GM08714 (cell line): Measurements from ENCODE around the gene TMA7.

Experiments
- H3K4me3 ChIP-seq: fragments of 200-500 bp; sonication (Bioruptor generic); 2 replicates; pipeline ENCODE4 v1.5.1; 2014; ENCODE audit warnings: mild to moderate bottlenecking, low read length, inconsistent platforms
- ZNF274 ChIP-seq: IDR thresholded peaks from 2 replicates; pipeline ENCODE4 v1.6.1; 2012; ENCODE audit warnings: mild to moderate bottlenecking, low read depth, low read length

TMA7 gene

DNA sequence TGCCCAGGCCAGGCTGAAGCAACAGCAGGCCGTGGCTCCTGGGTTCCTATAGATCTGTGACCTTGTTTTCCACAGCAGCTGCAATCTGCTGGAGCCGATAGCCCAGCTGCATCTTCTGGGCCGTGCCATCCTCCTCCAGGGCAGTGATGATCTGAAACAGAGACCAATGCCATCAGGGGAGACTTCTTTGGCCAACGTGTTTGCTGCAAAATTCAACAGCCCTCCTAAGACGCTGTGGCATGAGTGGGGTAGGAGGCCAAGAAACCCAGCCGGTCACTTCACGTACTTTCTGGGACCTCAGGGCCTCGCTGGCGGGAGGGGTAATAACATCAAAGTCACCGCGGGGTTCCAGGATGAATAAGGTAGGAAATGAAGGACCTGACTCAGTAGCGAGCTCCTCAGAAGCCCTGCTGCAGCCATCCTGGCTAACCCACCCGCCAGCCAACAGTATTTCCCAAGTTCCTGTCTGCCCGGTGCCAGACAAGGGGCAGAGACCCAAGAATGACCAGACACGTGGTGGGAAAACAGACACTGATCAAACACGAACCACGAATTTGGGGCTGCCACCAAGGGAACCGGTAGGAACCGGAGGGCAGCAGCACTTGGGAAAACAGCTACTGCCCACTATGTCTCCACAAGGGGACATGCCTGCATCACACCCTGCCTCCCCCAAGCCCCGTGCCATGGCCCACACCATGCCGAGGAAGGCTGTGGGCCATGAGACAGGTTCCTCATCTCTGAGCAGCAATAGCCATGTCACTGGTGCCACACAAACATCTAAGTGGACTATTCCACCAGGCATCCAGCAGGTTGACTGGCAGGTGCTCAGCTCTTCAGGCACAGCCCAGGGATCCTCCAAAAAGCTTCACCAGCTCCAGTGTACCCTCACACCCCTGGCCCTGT lies 35.4 kb upstream of the TMA7 start:
- TF ChIP-seq ZNF274: no peak
- no peak overlapping the region for H3K4me3 ChIP-seq

DNA sequence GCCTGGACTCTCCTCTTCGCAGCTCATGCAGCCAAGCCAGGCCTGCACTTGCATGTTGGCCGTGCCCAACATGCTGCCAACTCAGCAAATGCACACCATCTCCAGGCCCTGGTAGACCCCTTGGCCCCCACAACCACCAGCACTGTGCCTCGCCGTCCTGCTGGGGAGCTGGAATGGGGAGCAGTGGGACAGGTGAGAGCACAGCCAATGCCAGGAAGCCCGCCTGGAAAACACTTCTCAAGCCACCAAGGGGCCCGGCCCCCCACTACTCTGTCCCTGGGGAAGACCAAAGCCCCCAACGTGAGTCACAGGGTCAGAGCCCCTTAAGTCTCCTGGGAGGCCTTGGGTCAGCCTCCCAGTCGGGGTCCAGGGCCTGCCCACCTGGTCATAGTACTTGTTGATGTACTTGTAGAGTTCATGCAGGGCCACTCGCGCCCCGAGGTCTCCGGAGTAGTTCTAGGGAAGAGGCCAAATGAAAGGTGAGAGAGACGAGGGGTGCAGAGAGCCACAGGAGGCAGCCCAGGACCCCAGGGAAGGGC lies 34.6 kb upstream of the TMA7 start:
- no peak for TF ChIP-seq ZNF274
- no peak overlapping the region for H3K4me3 ChIP-seq

DNA sequence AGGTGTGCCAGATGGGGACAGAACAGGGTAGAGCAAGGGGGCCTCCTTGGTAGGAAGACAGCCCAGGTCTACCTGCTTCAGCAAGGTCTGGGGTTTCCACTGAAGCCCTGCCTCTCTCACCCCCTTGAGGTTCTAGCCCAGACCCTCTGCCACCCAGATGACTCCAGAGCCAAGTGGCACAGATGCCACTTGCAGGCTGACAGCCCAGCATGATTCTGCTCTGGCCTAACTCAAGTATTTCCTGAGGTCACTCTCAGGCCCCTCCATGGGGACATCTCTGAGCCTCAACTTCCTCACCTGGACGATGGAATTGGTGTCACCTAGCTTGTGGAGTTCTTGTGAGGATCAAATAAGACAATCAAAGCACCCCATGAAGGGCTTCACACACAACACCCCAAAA lies 34.1 kb upstream of the TMA7 start:
- TF ChIP-seq ZNF274: no peak
- H3K4me3 ChIP-seq: no peak overlapping the region

DNA sequence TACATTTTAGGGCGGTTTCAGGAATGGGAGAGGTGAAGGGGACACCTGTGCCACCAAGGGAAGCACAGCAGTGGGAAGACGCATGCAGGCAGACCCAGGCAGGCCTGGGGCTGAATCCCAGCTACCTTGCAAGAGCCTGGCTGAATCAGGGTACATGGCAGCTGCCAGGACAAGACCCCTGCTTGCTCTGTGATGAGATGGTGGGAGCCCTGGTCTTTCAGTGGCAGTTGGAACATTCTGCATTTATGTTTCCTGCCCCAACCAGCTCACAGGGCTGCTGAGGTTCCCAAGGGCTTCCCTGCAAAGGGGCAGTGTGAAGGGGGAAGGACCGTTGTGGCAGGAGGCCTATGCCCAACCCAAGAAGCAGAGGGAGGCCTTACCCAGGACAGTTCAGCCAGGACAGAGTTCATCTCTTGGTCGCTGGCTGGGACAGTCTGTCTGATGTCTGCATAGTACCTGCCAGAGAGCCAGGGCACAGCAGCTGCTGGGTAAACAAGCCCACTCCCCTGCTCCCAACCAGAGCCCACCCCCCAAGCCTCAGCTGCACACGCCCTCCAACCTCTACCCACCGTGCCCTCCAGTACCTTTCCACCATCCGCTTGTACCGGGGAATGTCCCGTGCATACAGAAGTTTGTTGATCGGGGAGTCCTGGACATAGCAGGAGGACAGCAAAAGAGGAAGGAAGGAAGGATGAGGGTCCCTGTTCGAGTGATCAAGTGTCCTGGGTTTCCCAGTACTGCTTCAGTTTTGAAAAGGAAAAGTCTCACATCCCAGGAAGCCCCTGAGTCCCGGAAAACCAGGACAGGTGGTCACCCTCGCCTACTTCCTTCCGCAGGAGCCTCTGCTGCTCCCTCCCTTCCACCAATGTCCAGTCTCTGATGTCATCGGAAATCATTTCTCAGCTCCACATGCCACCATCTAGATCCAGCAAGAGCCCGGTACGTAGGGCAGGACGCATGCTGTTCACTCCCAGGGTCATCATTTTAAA lies 33.3 kb upstream of the TMA7 start:
- H3K4me3 ChIP-seq: no peak overlapping the region
- TF ChIP-seq ZNF274: no peak

DNA sequence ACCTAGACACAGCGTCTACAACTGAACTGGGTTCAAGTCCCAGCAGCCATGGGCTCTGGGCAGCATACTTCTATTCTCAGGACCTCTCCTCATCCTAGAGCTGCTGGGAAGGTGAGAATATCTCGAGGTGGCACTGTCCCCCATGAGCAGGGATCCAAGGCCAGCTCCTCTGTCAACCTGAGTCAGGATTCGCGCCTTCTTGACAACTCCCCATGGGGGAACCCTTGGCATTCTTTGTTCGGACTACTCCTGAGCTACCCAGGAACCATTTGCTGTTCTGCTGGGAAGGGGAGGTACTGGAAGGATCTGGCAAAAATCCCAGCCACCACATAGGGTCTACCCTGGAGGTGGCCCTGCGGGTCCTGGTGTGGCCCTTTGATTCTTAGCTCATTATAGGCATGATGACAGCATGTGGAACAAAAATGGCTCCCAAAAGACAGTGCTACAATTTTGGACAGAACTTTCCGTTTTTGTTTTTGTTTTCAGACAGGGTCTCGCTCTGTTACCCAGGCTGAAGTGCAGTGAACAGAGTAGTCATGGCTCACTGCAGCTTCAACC lies 32.4 kb upstream of the TMA7 start:
- TF ChIP-seq ZNF274: no peak
- H3K4me3 ChIP-seq: no peak overlapping the region

DNA sequence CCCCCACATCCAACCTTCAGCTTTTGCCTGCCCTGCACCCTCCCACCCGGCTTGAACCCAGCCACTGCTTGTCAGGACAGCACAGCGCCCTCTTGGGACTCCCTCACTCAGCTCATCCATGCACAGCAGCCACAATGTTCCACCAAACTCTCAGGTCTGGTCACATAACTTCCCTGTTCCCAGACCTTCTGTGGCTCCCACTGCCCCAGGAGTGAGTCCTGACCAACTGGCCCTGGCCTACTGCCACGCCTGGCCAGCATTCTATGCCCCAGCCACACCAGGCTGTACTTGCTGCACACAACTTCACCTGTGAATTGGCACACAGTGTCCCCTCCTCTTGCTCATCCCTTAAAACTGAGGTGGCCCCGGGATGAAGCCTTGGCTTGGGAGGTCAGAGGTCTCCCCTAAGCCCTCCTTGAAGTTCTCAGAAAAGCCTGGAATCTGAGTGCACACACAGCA lies 31.2 kb upstream of the TMA7 start:
- TF ChIP-seq ZNF274: no peak
- no peak overlapping the region for H3K4me3 ChIP-seq

DNA sequence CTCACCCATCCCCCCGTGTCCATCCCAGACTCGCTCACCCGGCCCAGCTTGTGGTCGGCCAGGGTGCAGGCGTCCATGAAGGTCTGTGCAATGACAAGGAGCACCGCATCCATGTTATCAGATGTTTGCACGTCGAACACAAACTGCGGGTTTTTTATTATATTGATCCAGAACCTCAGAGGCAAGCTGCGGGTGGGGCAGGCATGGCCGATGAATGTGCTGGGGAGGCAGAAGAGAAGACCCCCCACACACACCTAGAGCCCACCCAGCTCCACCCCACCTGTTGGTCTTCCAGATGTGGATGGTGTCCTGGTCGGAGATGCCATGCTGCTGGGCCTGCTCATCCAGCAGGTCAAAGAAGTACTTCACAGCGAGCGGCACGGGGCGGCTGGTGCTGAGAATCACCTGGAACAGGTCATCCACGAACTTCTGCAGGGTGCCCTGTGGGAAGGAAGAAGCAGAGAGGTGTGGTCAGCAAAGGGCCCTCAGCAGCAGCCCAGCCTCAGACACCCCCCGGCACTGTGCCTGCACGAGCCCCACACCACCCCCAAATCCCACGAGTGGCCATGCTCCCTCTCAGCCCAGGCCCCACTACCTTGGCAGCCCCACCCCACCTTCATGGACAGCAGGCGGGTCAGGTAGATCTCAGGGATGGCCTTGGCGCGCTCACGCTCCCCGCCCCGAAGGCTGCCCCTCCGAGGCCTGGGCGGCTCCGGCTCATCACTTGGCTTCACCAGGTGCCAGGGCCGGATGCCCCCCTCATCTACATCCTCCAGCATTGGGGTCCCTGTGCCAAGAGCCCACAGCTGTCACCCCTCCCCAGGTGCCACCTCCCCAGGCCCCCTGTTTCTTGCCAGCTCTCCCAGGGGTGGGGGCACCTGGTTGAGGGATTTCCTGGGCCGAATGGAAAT lies 30.5 kb upstream of the TMA7 start:
- no peak for TF ChIP-seq ZNF274
- no peak overlapping the region for H3K4me3 ChIP-seq

DNA sequence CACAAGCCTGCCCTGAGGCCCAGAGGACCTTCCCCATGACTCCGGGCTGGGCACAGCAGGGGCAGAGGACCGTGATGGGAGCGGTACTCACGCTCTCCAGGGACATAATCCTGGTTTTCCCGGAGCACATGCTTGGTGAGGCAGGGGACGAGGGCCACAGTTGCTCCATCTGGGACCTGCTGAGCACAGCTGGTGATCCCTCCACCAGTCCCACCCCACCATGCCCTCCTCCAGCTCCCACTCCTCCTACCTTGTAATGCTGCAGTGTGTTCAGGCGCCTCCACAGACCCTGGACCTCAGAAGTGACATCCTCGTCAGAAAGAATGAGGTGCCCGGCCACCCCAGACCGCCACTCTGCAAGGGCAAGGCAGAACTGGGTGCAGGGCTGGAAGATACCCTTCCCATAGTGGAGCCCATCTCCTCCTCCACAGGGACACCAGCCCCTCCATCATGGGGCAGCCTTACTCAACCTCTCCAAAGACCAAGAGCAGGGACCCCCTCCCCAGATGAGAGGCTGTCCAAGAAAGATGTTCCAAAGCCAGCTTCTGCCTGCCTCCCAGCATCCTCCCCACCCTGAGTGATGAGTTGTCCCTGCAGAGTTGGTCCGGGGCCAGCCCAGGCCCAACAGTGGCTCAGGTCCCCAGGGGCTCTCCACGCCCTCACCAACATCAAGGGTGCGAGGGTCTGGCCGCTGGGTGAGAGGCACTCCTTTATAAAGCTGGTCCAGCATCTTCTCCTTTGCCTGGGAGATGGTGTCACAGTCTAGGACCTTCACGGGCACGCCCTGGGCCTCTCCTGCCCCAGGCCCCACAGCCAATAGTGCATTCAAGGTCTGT lies 29.6 kb upstream of the TMA7 start:
- H3K4me3 ChIP-seq: no peak overlapping the region
- no peak for TF ChIP-seq ZNF274

DNA sequence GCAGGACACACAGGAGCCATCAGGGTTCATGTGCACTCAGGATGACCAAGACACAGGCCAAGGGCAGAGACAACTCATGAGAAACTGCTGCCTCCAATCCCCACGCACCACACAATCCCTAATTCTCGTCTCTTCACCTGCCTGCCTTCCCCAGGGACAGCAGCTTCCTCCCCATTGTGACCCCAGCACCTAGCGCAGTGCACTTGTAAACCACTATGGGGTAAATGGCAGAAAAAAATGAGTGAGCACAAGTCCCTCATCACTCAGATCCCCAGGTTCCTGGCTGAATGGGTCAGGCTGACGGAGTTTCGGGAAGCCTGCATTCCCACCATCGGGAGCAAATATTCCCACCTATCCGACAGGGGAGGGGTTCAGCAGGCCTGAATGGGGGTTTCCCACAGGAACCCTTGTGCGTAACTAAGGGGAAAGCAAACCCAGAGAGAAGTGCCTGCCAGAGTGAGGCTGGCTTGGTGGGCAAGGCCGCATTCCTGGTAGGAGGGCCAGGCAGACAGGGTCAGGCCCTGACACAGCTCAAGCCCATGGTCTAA lies 28.9 kb upstream of the TMA7 start:
- TF ChIP-seq ZNF274: no peak
- H3K4me3 ChIP-seq: no peak overlapping the region

DNA sequence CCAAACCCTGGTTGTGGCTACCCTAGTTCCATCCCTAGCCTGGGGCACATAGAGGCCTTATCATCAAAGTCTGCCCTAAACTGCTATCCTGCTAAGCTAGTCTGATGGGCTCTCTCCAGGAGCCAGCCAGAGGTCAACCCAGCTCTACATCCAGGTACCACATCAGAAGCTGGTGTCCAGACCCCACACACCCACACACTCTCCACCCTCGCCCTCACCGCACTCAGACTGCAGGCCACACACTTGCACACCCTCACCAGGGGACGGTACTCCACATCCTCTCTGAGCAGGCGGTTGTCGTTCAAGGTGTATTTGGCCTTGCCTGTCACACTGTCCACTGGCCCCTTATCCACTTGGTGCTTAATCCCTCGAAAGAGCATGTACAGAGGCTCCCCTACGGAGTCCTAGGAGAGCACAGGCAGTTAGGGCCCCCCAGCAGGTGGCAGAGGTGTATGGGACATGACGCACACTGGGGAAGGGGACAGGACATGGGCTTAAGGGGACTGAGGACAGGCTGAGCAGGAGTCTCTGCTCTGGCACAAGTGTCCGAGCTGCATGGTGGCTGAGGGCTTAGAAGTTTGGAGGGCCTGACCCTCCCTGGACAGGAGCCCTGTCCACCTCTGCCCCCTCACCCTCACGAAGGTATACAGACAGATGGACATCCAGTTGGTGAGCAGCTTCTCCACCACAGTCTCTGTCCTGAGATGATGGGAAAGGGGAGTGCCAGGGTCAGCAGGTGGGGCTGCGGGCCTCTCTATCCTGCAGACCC lies 28.3 kb upstream of the TMA7 start:
- no peak overlapping the region for H3K4me3 ChIP-seq
- no peak for TF ChIP-seq ZNF274

DNA sequence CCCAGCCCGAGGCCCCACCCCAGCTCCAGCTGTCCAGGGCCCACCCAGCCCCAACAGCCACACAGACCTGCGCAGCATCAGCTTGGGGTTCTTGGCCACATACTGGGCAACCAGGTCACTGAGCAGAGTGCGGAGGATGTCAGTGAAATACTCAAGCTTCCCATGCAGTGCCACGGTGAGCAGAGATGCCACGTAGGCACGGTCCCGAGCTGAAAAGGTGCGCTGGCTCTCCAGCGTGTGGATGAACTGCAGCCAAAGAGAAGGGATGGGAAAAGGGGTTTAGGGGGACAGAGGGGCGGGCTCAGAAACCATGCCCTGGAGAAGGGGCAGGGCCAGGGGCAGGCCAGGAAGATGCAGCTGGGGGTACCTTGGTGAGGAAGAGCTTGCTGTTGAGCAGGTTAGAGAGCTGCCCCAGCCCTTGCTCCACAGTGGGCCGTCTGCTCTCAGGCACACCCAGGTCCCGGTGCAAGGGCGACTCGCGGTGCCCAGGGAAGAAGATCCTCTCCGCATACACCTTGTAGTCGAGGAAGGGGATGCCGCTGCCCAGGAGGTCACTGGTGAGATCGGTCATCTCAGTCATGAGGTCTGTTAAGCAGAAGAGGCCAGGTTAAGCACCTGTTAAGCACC lies 27.6 kb upstream of the TMA7 start:
- no peak for TF ChIP-seq ZNF274

DNA sequence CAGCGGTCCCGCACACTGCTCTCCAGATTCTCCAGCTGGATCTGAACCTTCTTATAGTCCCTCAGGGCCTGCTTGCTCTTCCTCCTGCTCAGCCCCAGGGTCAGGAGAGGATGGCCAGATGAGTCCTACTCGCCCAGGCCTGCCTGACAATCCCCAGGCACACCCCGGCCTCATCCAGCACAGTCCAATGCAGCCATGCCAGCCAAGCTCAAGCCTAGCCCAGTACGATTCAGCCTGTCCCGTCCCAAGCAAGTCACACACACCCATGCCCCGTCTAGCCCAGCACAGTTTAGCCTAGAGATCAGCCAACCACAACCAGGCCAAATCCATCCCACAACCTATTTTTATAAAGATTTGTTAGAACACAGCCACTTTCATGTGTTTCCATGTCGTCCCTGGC lies 27.0 kb upstream of the TMA7 start:
- no peak overlapping the region for H3K4me3 ChIP-seq
- TF ChIP-seq ZNF274: no peak

More for the DNA sequence above, 27.6 kb upstream of the TMA7 start:
- no peak overlapping the region for H3K4me3 ChIP-seq
